Spleen (tissue), 11 donors: ENCODE results near the gene HMGCLL1. TPM values are rescaled to one million over a fixed set of nuclear protein-coding genes. Genes with fewer than 3 reads are reported as not detected.

ENCODE experiments used
- DNase-seq: peaks from one replicate; pipeline ENCODE4 v3.0.0-alpha.2; 2020
- H3K27ac ChIP-seq, 8 donors: fragments of 200-600 bp; sonication (generic) in 7 of 8; 1 replicate in 4 of 8; 2 replicates in 4 of 8; pipeline versions ENCODE4 v1.5.0 to v1.8.0; 2016 to 2021; ENCODE audit warnings: inconsistent platforms in 4 of 8, mild to moderate bottlenecking in 4 of 8, moderate library complexity in 1 of 8
- H3K27me3 ChIP-seq, 7 donors: fragments of 200-600 bp; sonication (generic) in 6 of 7; replicated peaks in 1 of 7; 1 replicate in 4 of 7; 2 replicates in 3 of 7; pipeline versions ENCODE4 v1.5.0 to v1.8.0; 2016 to 2021; ENCODE audit warnings: inconsistent platforms in 3 of 7, mild to moderate bottlenecking in 1 of 7
- H3K36me3 ChIP-seq, 6 donors: fragments of 200-600 bp; sonication (generic) in 5 of 6; 1 replicate in 4 of 6; 2 replicates in 2 of 6; pipeline versions ENCODE4 v1.5.0 to v1.8.0; 2016 to 2021; ENCODE audit warnings: inconsistent platforms in 2 of 6
- H3K4me1 ChIP-seq, 6 donors: fragments of 200-600 bp; sonication (generic) in 5 of 6; 1 replicate in 3 of 6; 2 replicates in 3 of 6; pipeline versions ENCODE4 v1.5.0 to v1.8.0; 2016 to 2021; ENCODE audit warnings: inconsistent platforms in 3 of 6
- H3K4me3 ChIP-seq, 8 donors: fragments of 200-600 bp; sonication (generic) in 7 of 8; 1 replicate in 4 of 8; 2 replicates in 4 of 8; pipeline versions ENCODE4 v1.5.0 to v1.8.0; 2016 to 2021; ENCODE audit warnings: inconsistent platforms in 4 of 8, mild to moderate bottlenecking in 4 of 8, moderate library complexity in 2 of 8
- H3K9me3 ChIP-seq, 8 donors: fragments of 200-600 bp; sonication (generic) in 7 of 8; 1 replicate in 4 of 8; 2 replicates in 4 of 8; pipeline versions ENCODE4 v1.5.0 to v1.8.0; 2016 to 2021; ENCODE audit warnings: inconsistent platforms in 4 of 8
- POLR2A ChIP-seq, 3 donors: fragments of 450-650 bp; IDR thresholded peaks; one replicate each; pipeline ENCODE4 v1.5.1; 2017; ENCODE audit warnings: antibody characterized with exemption in 3 of 3, mild to moderate bottlenecking in 1 of 3
- POLR2AphosphoS5 ChIP-seq, 3 donors: sonication (generic); formaldehyde crosslinking; IDR thresholded peaks; one replicate each; pipeline ENCODE4 v1.5.1; 2017; ENCODE audit warnings: antibody characterized with exemption in 3 of 3
- WGBS, 5 donors: extraction: QIAGEN DNeasy Blood & Tissue Kit in 3 of 5; methylation state at CpG; one replicate each; pipeline versions ENCODE4 v1.1.5 to v1.1.7; 2013 to 2018; 5-methylcytosine and 5-hydroxymethylcytosine counted together
- intact Hi-C: fragments of 100-400 bp; cut with DNase I; formaldehyde crosslinking; loops from one replicate; pipeline ENCODE4 v1.15.0; 2023; ENCODE audit warnings: low total_unique reads
- polyA plus RNA-seq, 3 donors: library from polyadenylated mRNA; stranded (reverse); fragments of 200-250 nt; gene quantifications; one replicate each; pipeline ENCODE4 v1.2.1, GENCODE V29; 2013
- total RNA-seq, 7 donors: library from RNA; depleted of rRNA in 3 of 7; stranded (reverse); fragments of >200 nt in 3 of 7; fragmentation: NEBNext Ultra II Directional in 4 of 7; extraction: Animal tissue kit (Norgen Biotek cat#: 25700) in 4 of 7; gene quantifications; one replicate each; pipeline versions ENCODE4 v1.1.0 to v1.2.1, GENCODE V29; 2016 to 2021
- TF ChIP-seq, protein P1 (sequence below), 11 experiments: fragments of 200-600 bp in 7 of 11; fragments of 450-650 bp in 4 of 11; sonication (generic) in 4 of 11; IDR thresholded peaks in 8 of 11; conservative IDR thresholded peaks in 3 of 11; 1 replicate in 7 of 11; 2 replicates in 4 of 11; pipeline versions ENCODE4 v1.4.0 to v1.8.0; 2016 to 2021; ENCODE audit warnings: antibody characterized with exemption in 11 of 11, inconsistent platforms in 4 of 11, mild to moderate bottlenecking in 1 of 11
- donor health status: healthy with polysubstance abuse.
- donor health status: DM: no; HTN: no; CAD: no; lungs with moderate emphysema.
- donor health status: DM: no; HTN: no; CAD: no.
- donor health status: Bipolar disorder and iron deficiency.
- donor health status: healthy.
- donor health status: DM: no; HTN: no; CAD: no.
- donor health status: DM: yes; HTN: yes; CAD: no.

Gene HMGCLL1
- total and polyA plus RNA-seq, 10 donors, result 0.39 TPM; not detected in 9

DNA sequence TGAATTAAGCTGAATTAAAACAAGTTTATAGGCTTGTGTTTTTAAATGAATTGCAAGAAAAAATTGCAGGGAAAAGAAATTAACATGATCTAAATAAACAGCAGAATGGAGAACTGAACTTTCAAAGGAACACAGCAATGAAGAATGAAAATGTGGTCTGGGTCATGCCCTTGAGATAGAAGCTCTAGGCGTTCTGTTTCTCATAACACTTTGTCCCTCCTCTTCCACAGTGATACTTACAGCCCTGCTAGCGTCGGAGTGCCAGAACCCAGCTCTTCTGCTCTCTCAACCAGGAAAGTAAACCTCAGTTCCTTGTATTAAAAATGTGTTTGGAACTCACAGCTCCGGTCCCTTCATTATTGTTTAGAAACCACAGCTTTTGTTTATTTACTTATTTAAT, 11.4 kb downstream of the HMGCLL1 start:
- no peak for TF ChIP-seq POLR2AphosphoS5 (IDR thresholded peaks at IDR 0.05)
- TF ChIP-seq, protein P1, sequence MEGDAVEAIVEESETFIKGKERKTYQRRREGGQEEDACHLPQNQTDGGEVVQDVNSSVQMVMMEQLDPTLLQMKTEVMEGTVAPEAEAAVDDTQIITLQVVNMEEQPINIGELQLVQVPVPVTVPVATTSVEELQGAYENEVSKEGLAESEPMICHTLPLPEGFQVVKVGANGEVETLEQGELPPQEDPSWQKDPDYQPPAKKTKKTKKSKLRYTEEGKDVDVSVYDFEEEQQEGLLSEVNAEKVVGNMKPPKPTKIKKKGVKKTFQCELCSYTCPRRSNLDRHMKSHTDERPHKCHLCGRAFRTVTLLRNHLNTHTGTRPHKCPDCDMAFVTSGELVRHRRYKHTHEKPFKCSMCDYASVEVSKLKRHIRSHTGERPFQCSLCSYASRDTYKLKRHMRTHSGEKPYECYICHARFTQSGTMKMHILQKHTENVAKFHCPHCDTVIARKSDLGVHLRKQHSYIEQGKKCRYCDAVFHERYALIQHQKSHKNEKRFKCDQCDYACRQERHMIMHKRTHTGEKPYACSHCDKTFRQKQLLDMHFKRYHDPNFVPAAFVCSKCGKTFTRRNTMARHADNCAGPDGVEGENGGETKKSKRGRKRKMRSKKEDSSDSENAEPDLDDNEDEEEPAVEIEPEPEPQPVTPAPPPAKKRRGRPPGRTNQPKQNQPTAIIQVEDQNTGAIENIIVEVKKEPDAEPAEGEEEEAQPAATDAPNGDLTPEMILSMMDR (IDR thresholded peaks at IDR 0.05 in 8 of 11, conservative IDR thresholded peaks at IDR 0.05 in 3 of 11), result no peak
- no peak for TF ChIP-seq POLR2A (IDR thresholded peaks at IDR 0.05)
- Histone ChIP-seq H3K9me3 (peaks cover 0 to 11% (median 2%) of the 10 kb centered on the region in 8 donors), H3K27me3 (no peaks in the 10 kb centered on the region), H3K4me1 (no peaks in the 10 kb centered on the region), H3K4me3 (no peak overlapping the region), H3K27ac (no peak overlapping the region), H3K36me3 (no peaks in the 10 kb centered on the region)
- intact Hi-C loops, result no loop called here
- no peak for DNase-seq
- WGBS, 5 donors, result 59 to 73% (median 65%) methylated on average over 4 of the region's 4 CpGs

DNA sequence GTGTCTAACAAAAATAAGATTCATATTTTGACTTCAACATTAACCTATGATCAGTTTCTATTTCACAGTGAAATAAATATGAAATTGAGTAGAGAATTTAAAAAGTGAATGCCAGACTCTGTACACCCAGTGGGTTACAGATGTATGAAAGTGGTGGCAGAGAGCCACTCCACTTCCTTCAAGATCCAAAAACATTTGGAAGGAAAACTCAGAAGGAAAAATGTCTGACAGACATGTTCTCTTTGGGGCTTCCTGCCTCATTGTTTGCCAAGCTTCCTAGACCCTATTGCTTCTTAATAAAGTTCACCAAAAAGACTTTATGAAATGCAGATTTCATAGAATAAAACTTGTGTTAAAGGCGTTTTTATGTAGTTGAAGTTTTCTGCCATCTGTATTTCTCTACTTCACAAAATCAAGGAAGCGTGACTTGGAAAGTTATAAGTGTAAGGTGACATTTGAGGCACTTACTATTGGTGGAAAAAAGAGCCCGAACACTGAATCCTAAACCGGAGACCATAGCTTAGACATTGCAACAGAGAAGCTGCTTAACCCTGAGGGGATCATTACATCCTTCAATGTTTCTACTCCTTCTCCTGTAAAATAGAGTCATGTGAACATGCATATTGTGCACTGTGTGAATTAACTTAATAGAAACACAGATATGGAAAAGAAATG, 12.8 kb downstream of the HMGCLL1 start:
- no peak overlapping the region for H3K27ac ChIP-seq

DNA sequence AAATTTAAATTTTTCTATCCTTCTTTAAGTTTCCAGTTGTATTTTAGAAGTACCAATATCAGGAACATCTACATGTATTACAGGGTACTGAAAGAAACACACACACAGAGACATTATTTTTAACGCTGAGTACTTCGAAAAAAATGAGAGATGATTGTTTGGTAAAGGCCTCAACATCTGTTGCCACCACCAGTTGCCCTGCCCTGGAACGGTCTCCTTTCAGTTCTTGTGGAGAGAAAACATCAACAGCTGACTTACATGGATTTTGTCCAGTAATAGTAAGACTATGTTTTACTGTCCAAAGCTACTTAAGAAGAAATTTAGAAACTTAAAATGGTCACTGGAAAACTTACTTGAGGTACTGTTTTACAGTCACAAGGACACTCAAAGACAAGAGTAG, 16.7 kb downstream of the HMGCLL1 start:
- DNase-seq, result no peak
- no peak for TF ChIP-seq POLR2AphosphoS5 (IDR thresholded peaks at IDR 0.05)
- TF ChIP-seq POLR2A (IDR thresholded peaks at IDR 0.05), result no peak
- TF ChIP-seq, protein P1 (IDR thresholded peaks at IDR 0.05 in 8 of 11, conservative IDR thresholded peaks at IDR 0.05 in 3 of 11), result no peak
- 77 to 91% (median 83%) methylated on average over 3 of the region's 3 CpGs for WGBS, 5 donors
- no peaks in the 10 kb centered on the region for H3K9me3 ChIP-seq
- H3K27me3 ChIP-seq, result no peaks in the 10 kb centered on the region
- H3K4me1 ChIP-seq, result no peaks in the 10 kb centered on the region
- intact Hi-C loops, result no loop called here
- no peaks in the 10 kb centered on the region for H3K36me3 ChIP-seq
- no peak overlapping the region for H3K27ac ChIP-seq
- H3K4me3 ChIP-seq, result no peak overlapping the region

More for the DNA sequence above, 12.8 kb downstream of the HMGCLL1 start:
- Histone ChIP-seq H3K36me3 (no peaks in the 10 kb centered on the region), H3K27me3 (no peaks in the 10 kb centered on the region), H3K4me1 (no peaks in the 10 kb centered on the region), H3K4me3 (no peak overlapping the region), H3K9me3 (peaks cover 0 to 9% (median under 1%) of the 10 kb centered on the region in 8 donors)
- DNase-seq, result no peak
- WGBS, 5 donors, result 76 to 82% (median 78%) methylated on average over 4 of the region's 4 CpGs
- no peak for TF ChIP-seq POLR2AphosphoS5 (IDR thresholded peaks at IDR 0.05)
- TF ChIP-seq POLR2A (IDR thresholded peaks at IDR 0.05), result no peak
- TF ChIP-seq, protein P1 (IDR thresholded peaks at IDR 0.05 in 8 of 11, conservative IDR thresholded peaks at IDR 0.05 in 3 of 11), result no peak
- intact Hi-C loops, result no loop called here

DNA sequence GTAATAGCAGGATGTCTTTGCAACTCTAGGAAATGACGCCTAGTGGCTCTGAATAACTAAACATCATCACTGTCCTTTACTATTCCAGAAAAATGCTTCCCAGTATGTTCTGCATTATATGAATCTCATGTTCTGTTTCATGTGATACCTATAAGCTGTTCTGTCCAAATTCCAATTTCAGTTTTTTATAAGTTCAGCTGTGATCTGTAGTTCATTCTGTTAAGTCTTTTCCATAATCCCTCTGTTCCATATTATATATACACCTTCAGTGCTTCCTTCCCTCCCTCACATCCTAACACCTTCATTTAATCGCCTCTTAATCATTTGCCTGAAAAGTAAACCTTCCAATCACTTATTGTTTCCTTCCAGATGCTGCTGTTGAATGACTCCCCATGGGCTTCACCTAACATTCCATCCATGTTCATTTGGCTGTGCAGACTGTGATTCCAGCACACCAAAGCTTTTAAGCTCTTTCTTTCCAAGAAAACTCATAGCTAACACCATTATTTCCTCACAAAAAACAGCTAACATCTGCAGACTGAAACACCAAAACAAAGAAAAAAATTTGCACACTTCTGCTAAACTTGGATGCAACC, 18.6 kb downstream of the HMGCLL1 start:
- no peak overlapping the region for H3K27ac ChIP-seq
- H3K27me3 ChIP-seq, result no peaks in the 10 kb centered on the region
- TF ChIP-seq POLR2AphosphoS5 (IDR thresholded peaks at IDR 0.05), result no peak
- no peak for TF ChIP-seq POLR2A (IDR thresholded peaks at IDR 0.05)
- TF ChIP-seq, protein P1 (IDR thresholded peaks at IDR 0.05 in 8 of 11, conservative IDR thresholded peaks at IDR 0.05 in 3 of 11), result no peak
- peaks cover 0 to 3% (median 0%) of the 10 kb centered on the region in 8 donors for H3K9me3 ChIP-seq
- WGBS, 5 donors, result 78 to 92% (median 83%) methylated on average over 2 of the region's 2 CpGs
- no peak for DNase-seq
- intact Hi-C loops, result no loop called here
- no peak overlapping the region for H3K4me3 ChIP-seq
- no peaks in the 10 kb centered on the region for H3K4me1 ChIP-seq
- H3K36me3 ChIP-seq, result no peaks in the 10 kb centered on the region
